K562 (cell line): ENCODE measurements around the gene PIK3CB. TPM values are rescaled to one million over a fixed set of nuclear protein-coding genes. Genes with fewer than 3 reads are reported as not detected.

Source experiments
- ATF7 ChIP-seq: fragments of 450-650 bp; IDR thresholded peaks from 2 replicates; pipeline ENCODE4 v1.7.1; 2014; ENCODE audit warnings: mild to moderate bottlenecking, moderate library complexity
- FOXM1 ChIP-seq, 2 experiments: fragments of 450-650 bp in 1 of 2; sonication (generic) in 1 of 2; formaldehyde crosslinking in 1 of 2; IDR thresholded peaks; 2 replicates each; pipeline versions ENCODE4 v1.6.1 to v1.9.0; 2017 to 2022; ENCODE audit warnings: low read depth in 2 of 2, mild to moderate bottlenecking in 2 of 2, missing genetic modification reagents in 1 of 2, moderate library complexity in 1 of 2
- HMG20A ChIP-seq: fragments of 450-650 bp; formaldehyde crosslinking; conservative IDR thresholded peaks from 2 replicates; pipeline ENCODE4 v1.4.0; 2020; ENCODE audit warnings: mild to moderate bottlenecking, mixed read lengths
- MYNN ChIP-seq, 2 experiments: sonication (generic); formaldehyde crosslinking in 1 of 2; IDR thresholded peaks; 2 replicates each; pipeline versions ENCODE4 v1.5.0 to v1.6.1; 2016 to 2020; ENCODE audit warnings: antibody characterized with exemption in 1 of 2, missing genetic modification reagents in 1 of 2
- PRPF4 ChIP-seq: fragments of 200-400 bp; formaldehyde crosslinking; IDR thresholded peaks from one replicate; pipeline ENCODE4 v1.6.1; 2017; ENCODE audit warnings: low read length, low read depth, mild to moderate bottlenecking; ENCODE audit not compliant: insufficient read depth, poor library complexity, severe bottlenecking
- PTTG1 ChIP-seq: fragments of 450-650 bp; IDR thresholded peaks from 2 replicates; pipeline ENCODE4 v1.6.1; 2016; ENCODE audit warnings: low read depth, mild to moderate bottlenecking, missing genetic modification characterization, missing compliant biosample characterization
- RAD51 ChIP-seq: fragments of 450-650 bp; IDR thresholded peaks from 2 replicates; pipeline ENCODE4 v1.7.1; 2016; ENCODE audit warnings: low read depth, mild to moderate bottlenecking, borderline replicate concordance
- STAT6 ChIP-seq: sonication (generic); formaldehyde crosslinking; IDR thresholded peaks from 2 replicates; pipeline ENCODE4 v1.8.1; 2023; ENCODE audit warnings: mild to moderate bottlenecking, missing genetic modification reagents
- TAF7 ChIP-seq: fragments of 450-650 bp; IDR thresholded peaks from 2 replicates; pipeline ENCODE4 v1.6.1; 2016; ENCODE audit warnings: missing genetic modification characterization, missing compliant biosample characterization
- TFAP4 ChIP-seq: sonication (generic); formaldehyde crosslinking; IDR thresholded peaks from 2 replicates; pipeline ENCODE4 v1.8.0; 2022; ENCODE audit warnings: missing genetic modification reagents, mild to moderate bottlenecking, moderate library complexity, borderline replicate concordance
- ZBTB11 ChIP-seq, 3 experiments: fragments of 200-800 bp in 1 of 3; fragments of 250-450 bp in 1 of 3; fragments of 450-650 bp in 1 of 3; sonication (Bioruptor Pico) in 1 of 3; sonication (Bioruptor generic) in 1 of 3; formaldehyde crosslinking in 1 of 3; IDR thresholded peaks; 2 replicates each; pipeline versions ENCODE4 v1.6.1 to v1.8.0; 2016 to 2022; ENCODE audit warnings: mild to moderate bottlenecking in 2 of 3, missing genetic modification characterization in 2 of 3, missing compliant biosample characterization in 1 of 3, moderate library complexity in 1 of 3
- ZNF263 ChIP-seq: sonication (generic); formaldehyde crosslinking; IDR thresholded peaks from 2 replicates; pipeline ENCODE4 v1.8.0; 2022; ENCODE audit warnings: mild to moderate bottlenecking, missing genetic modification reagents, borderline replicate concordance
- ZNF395 ChIP-seq: fragments of 200-800 bp; sonication (Bioruptor generic); IDR thresholded peaks from 2 replicates; pipeline ENCODE4 v1.6.1; 2017; ENCODE audit warnings: missing genetic modification characterization, missing compliant biosample characterization
- ZNF507 ChIP-seq: conservative IDR thresholded peaks from 2 replicates; pipeline ENCODE4 v1.6.1; 2017; ENCODE audit warnings: missing genetic modification characterization, missing compliant biosample characterization
- ZNF707 ChIP-seq: fragments of 250-450 bp; sonication (Bioruptor Pico); conservative IDR thresholded peaks from 2 replicates; pipeline ENCODE4 v1.8.0; 2022; ENCODE audit warnings: inconsistent platforms, mild to moderate bottlenecking, moderate library complexity
- polyA plus RNA-seq, 8 experiments: library from polyadenylated mRNA; depleted of rRNA in 4 of 8; stranded (reverse) in 5 of 8; unstranded in 3 of 8; fragments of >200 nt; fragmentation: Nextera tagmentation in 2 of 8; fragmentation: Illumina TruSeq in 1 of 8; extraction: Ambion mirVana in 2 of 8; extraction: Trizol in 1 of 8; gene quantifications; 2 replicates each; pipeline versions ENCODE4 v1.2.1 to v1.2.3, GENCODE V29; 2011 to 2014; ENCODE audit warnings: inconsistent platforms in 1 of 8, missing spikeins in 1 of 8
- total RNA-seq, 7 experiments: library from RNA; depleted of rRNA in 6 of 7; stranded (reverse); fragments of >200 nt in 6 of 7; fragmentation: Illumina TruSeq in 2 of 7; extraction: Trizol in 2 of 7; gene quantifications; 2 replicates each; pipeline versions ENCODE4 v1.2.1 to v1.2.3, GENCODE V29; 2011 to 2021; ENCODE audit warnings: low replicate concordance in 1 of 7

The PIK3CB gene
- total and polyA plus RNA-seq, 9 of the 15 experiments (the other 6 are each of a cell fraction or from before 2014, with no cell fraction given) = 15.3 to 62.6 (median 28.3) TPM

GRCh38 chr3:138862924-138863775, 28.4 kb upstream of the PIK3CB start (continued):
- TF ChIP-seq PRPF4 (no peak), TAF7 (tag) (peak; percentile 33; the same call in 1 of the 2 replicates), PTTG1 (tag) (no peak; the same call in 1 of the 2 replicates), ZNF707 (CRISPR knock-in tag) (no peak), ZBTB11 (CRISPR knock-in tag; IDR thresholded peaks at IDR 0.05) (peak in 1 of 3 experiments; percentile 59; a peak in 1 of 6 replicates), ZNF395 (CRISPR knock-in tag) (peak; percentile 71), ZNF263 (CRISPR knock-in tag) (peak; percentile 42; the same call in 1 of the 2 replicates), STAT6 (CRISPR knock-in tag) (no peak; the same call in 1 of the 2 replicates), ZNF507 (no peak), MYNN (IDR thresholded peaks at IDR 0.05) (peak; percentile 75; the same call in 1 of the 2 replicates), MYNN (CRISPR knock-in tag; IDR thresholded peaks at IDR 0.05) (no peak), HMG20A (CRISPR knock-in tag) (no peak), RAD51 (no peak), ATF7 (0 out of 2 replicates have a peak, but pooled peaks have one; percentile 24), TFAP4 (CRISPR knock-in tag) (peak; percentile 67; the same call in 1 of the 2 replicates), FOXM1 (IDR thresholded peaks at IDR 0.05; ENCODE audit: low read depth) (no peak), FOXM1 (CRISPR knock-in tag; IDR thresholded peaks at IDR 0.05; ENCODE audit: low read depth) (0 out of 2 replicates have a peak, but pooled peaks have one; percentile 60)
